PC-3 (cell line): Measurements from ENCODE around the gene C1QB. TPM values are rescaled to one million over a fixed set of nuclear protein-coding genes. Genes with fewer than 3 reads are reported as not detected.

ENCODE experiments used
- ATAC-seq: fragments of 200-7000 bp; cut with Tn5 transposase; 2 replicates; pipeline ENCODE4 v1.9.1; 2020; ENCODE audit warnings: mild to moderate bottlenecking, moderate library complexity
- BruUV-seq: library from RNA; stranded (reverse); fragments of 400-500 nt; replicated peaks from 2 replicates; lab custom pipeline; 2021; lab: Mats Ljungman, UMichigan
- CTCF ChIA-PET: fragments of 300-600 bp; sonication (Branson Sonifier 250); formaldehyde crosslinking; loops from one replicate; lab custom pipeline; 2022; ENCODE audit warnings: antibody characterized with exemption; lab: Charles Lee
- POLR2A ChIA-PET: fragments of 300-600 bp; sonication (Branson Sonifier 250); formaldehyde crosslinking; loops from one replicate; lab custom pipeline; 2022; ENCODE audit warnings: antibody characterized with exemption; ENCODE audit not compliant: unreplicated experiment; lab: Charles Lee
- DNase-seq: peaks from one replicate; pipeline ENCODE4 v3.0.0-alpha.2; 2015
- H2AFZ ChIP-seq: fragments of 300-600 bp; sonication (generic); 2 replicates; pipeline ENCODE4 v1.6.0; 2016; ENCODE audit warnings: antibody characterized with exemption, low read length
- H3F3A ChIP-seq: fragments of 300-600 bp; sonication (generic); one replicate; pipeline ENCODE4 v1.6.0; 2017; ENCODE audit warnings: antibody characterized with exemption, low read length, control low read depth, mild to moderate bottlenecking; ENCODE audit not compliant: unreplicated experiment
- H3K27ac ChIP-seq: fragments of 300-600 bp; sonication (generic); 2 replicates; pipeline ENCODE4 v1.5.1; 2016; ENCODE audit warnings: mild to moderate bottlenecking, low read length
- H3K27me3 ChIP-seq: fragments of 300-600 bp; sonication (generic); 2 replicates; pipeline ENCODE4 v1.6.1; 2016; ENCODE audit warnings: low read length, mixed read lengths
- H3K36me3 ChIP-seq: fragments of 300-600 bp; sonication (generic); 2 replicates; pipeline ENCODE4 v1.6.1; 2016; ENCODE audit warnings: low read depth, mixed run types, low read length, mixed read lengths
- H3K4me1 ChIP-seq: fragments of 300-600 bp; sonication (generic); 2 replicates; pipeline ENCODE4 v1.5.1; 2016; ENCODE audit warnings: low read length; ENCODE audit not compliant: insufficient read depth
- H3K4me2 ChIP-seq: fragments of 300-600 bp; sonication (generic); 2 replicates; pipeline ENCODE4 v1.6.0; 2016; ENCODE audit warnings: low read length
- H3K4me3 ChIP-seq: fragments of 300-600 bp; sonication (generic); 2 replicates; pipeline ENCODE4 v1.5.1; 2016; ENCODE audit warnings: mild to moderate bottlenecking, low read length, mixed read lengths
- H3K79me2 ChIP-seq: fragments of 300-600 bp; sonication (generic); 2 replicates; pipeline ENCODE4 v1.6.1; 2017; ENCODE audit warnings: low read length, mixed read lengths
- H3K9ac ChIP-seq: fragments of 300-600 bp; sonication (generic); 2 replicates; pipeline ENCODE4 v1.6.0; 2016; ENCODE audit warnings: mild to moderate bottlenecking, low read length
- H3K9me2 ChIP-seq: fragments of 300-600 bp; sonication (generic); replicated peaks from 2 replicates; pipeline ENCODE4 v1.6.1; 2016; ENCODE audit warnings: mixed run types, low read length, mixed read lengths
- H3K9me3 ChIP-seq: fragments of 300-600 bp; sonication (generic); 2 replicates; pipeline ENCODE4 v1.6.1; 2016; ENCODE audit warnings: low read length, mixed read lengths
- H4K20me1 ChIP-seq: fragments of 300-600 bp; sonication (generic); 2 replicates; pipeline ENCODE4 v1.6.1; 2016; ENCODE audit warnings: low read length, mixed read lengths
- CTCF ChIP-seq: fragments of 300-600 bp; sonication (generic); conservative IDR thresholded peaks from 2 replicates; pipeline ENCODE4 v1.5.1; 2017; ENCODE audit warnings: antibody characterized with exemption, low read depth, mild to moderate bottlenecking, low read length
- EZH2 ChIP-seq: fragments of 300-600 bp; sonication (generic); IDR thresholded peaks from one replicate; pipeline ENCODE4 v1.6.1; 2017; ENCODE audit warnings: antibody characterized with exemption, mild to moderate bottlenecking, low read length; ENCODE audit not compliant: unreplicated experiment
- EZH2phosphoT487 ChIP-seq: fragments of 300-600 bp; sonication (generic); IDR thresholded peaks from 2 replicates; pipeline ENCODE4 v1.6.1; 2018; ENCODE audit warnings: mild to moderate bottlenecking, antibody characterized with exemption, low read length, borderline replicate concordance
- intact Hi-C: fragments of 100-400 bp; cut with micrococcal nuclease; formaldehyde crosslinking; loops from 2 replicates; pipeline ENCODE4 v1.9.0; 2023
- total RNA-seq: library from RNA; depleted of rRNA; stranded (reverse); fragments of >200 nt; gene quantifications from 2 replicates; pipeline ENCODE4 v1.2.3, GENCODE V29; 2014

C1QB gene
- total RNA-seq, 1 experiment from 2014 or later, result not detected

DNA sequence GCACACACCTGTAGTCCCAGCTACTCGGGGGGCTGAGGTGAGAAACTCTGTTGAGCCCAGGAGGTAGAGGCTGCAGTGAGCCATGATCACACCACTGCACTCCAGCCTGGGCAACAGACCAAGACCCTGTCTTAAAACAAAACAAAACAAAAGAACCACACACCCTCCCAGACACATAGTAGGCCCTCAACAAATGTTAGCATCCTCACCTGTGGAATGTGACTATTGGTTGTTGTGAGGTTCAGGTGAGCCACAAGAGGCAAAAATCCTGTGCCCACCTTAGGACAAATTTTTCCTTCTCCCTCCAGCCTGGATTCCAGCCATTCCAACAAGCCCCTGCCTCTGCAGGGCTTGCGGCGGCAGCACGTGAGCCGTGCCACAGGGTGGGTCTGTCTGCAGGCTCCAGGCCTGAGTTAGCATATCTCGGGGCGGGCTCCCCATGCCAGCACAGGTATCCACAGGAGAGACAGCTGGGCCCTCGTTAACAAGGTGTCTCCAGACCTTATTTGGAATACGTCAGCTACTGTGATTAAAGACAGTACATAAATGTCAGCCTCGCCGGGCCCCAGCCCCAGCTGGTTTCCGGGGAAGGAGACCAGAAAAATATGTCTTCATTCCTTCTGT, 17.4 kb downstream of the C1QB start:
- H3K4me2 ChIP-seq, result no peak overlapping the region
- no peaks in the 10 kb centered on the region for H3K4me1 ChIP-seq
- no peak for DNase-seq
- no peak overlapping the region for H3K4me3 ChIP-seq
- no peak for ATAC-seq
- no peaks in the 10 kb centered on the region for H3K9me2 ChIP-seq
- TF ChIP-seq CTCF (no peak), EZH2 (no peak), EZH2phosphoT487 (no peak)
- ChIA-PET POLR2A (no interaction called here), CTCF (no interaction called here)
- H3K9ac ChIP-seq, result no peak overlapping the region
- no TSS peak for BruUV-seq
- intact Hi-C loops, result no loop called here
- no peaks in the 10 kb centered on the region for H3F3A ChIP-seq
- no peak overlapping the region for H2AFZ ChIP-seq
- H3K27me3 ChIP-seq, result peaks cover 16% of the 10 kb centered on the region
- H4K20me1 ChIP-seq, result no peaks in the 10 kb centered on the region
- no peaks in the 10 kb centered on the region for H3K79me2 ChIP-seq
- H3K36me3 ChIP-seq, result no peaks in the 10 kb centered on the region
- H3K27ac ChIP-seq, result no peak overlapping the region
- H3K9me3 ChIP-seq, result no peaks in the 10 kb centered on the region

- ChIA-PET CTCF (no interaction called here), POLR2A (no interaction called here)
- Histone ChIP-seq H3K27me3 (peaks cover 16% of the 10 kb centered on the region), H3K9me3 (no peaks in the 10 kb centered on the region), H3K27ac (no peak overlapping the region), H3K4me1 (no peaks in the 10 kb centered on the region), H3F3A (no peaks in the 10 kb centered on the region), H3K4me2 (no peak overlapping the region), H3K79me2 (no peaks in the 10 kb centered on the region), H3K9me2 (no peaks in the 10 kb centered on the region), H3K9ac (no peak overlapping the region), H4K20me1 (no peaks in the 10 kb centered on the region), H3K4me3 (no peak overlapping the region), H3K36me3 (no peaks in the 10 kb centered on the region), H2AFZ (no peak overlapping the region)
- intact Hi-C loops, result no loop called here
- no peak for ATAC-seq
- TF ChIP-seq CTCF, result no peak
- no peak for TF ChIP-seq EZH2phosphoT487
- TF ChIP-seq EZH2, result no peak
- no TSS peak for BruUV-seq
- no peak for DNase-seq
These were observed 19.0 kb downstream of the C1QB start for GRCh38 chr1:22671999-22672398.
